NOMO-1 treated with DMSO at 0.1 percent for 48 hours (cell line): ENCODE results near the gene PLA2G4E.

Source experiments
- DNase-seq: peaks from one replicate; lab custom pipeline; 2025; ENCODE audit not compliant: unreplicated experiment; lab: John Stamatoyannopoulos, UW

Gene PLA2G4E

DNA sequence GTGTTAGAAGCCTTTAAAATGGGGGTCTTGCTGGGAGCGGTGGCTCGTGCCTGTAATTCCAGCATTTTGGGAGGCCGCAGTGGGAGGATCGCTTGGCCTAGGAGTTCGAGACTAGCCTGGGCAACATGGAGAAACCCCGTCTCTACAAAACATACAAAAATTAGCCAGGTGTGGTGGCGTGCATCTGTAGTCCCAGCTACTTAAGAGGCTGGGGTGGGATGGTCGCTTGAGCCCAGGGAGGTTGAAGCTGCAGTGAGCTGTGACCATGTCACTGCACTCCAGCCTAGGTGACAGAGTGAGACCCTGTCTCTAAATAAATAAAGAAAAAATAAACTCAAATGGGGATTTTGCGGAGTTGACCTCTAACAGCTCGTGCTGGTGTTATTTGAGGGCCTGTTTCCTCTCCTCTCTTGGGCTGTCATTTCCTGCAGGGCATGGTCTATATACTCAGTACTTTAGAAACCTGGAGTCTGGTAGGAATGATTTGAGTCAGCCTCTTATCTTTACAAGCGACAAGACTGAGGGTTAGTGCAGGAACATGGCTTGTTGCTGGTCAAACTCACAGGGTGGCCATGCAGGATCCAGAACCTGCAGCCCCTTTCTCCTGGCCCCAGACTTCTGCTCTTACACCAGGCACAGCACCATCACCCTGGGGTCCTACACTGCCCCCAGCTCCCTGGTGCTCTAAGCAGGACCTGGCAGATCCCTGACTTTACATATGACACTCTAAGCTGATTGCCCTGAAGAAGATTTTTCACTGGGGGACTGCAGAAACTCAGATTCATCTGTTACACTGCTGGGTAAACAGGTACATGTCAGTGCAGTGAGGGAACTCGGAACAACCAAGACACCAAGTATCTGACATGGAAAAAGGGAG is 63.6 kb downstream of the PLA2G4E start:
- no peak for DNase-seq

DNA sequence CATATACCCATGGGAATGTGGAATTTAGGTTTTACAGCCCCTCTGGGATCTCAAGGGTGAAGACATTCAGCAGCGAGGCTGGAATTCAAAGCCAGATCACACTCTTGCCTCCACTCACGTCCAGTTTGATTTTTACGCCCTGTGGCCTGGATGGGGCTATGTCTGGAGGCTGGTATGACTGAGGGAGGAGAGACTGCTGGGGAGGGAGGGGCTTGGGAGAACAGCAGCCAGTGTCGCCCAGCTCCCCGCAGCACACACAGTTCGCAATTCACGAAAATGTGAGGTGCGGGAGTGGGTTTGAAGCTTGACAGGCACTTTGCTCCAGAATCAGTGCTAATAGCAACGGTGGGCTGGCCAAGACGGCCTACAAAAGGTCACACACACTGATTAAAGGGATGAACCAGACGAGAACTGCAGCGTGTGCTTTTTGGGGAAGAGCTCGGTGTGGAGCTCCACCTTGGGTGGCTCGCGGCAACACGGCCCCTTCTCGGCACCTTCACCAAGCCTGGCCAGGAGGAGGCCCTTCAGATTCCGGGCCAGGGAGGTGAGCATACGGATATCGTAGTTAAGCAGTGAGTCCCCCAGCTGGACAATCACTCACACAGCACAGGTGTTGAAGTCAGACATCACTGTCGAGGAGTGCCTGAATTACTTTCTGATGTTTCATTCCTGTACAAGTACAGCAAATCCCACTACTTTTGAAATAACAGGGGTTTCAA is 64.9 kb downstream of the PLA2G4E start:
- no peak for DNase-seq

DNA sequence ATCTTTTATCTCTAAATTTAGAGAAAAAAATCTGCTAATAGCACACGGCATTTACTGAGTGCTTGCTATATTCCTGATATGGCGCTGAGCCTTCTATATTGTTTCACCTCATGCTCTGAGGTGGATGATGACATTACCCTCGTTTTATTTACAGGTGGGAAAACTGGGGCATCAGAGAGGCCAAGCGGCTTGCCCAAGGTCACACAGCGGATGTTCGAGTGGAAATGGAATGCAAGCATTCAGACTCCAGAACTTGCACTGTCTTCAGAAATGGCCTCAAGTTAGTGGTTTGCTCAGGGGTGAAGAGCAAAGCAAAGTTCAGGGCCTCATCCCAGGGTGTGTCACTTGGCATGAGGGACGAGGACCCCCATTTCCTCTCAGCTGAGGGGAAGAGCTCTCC is 65.7 kb downstream of the PLA2G4E start:
- no peak for DNase-seq

DNA sequence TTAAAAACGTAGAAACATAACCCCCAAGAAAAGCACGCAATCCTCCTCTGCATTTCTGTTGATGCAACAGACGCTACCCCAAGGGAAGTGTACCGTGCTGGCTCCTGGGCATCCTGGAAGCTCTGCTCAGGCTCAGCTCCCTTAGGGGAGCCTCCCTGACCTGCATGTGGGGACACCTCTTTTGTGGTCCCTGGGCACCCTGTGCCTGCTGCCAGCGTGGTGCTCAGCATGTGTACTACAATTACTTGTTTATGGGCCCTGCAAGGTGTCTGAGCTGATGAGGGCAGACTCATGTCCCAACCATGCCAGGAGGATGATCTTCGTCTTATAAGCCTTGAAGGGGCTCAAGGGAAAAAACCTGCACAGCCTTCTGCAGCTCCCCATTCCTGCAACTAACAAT is 66.8 kb downstream of the PLA2G4E start:
- no peak for DNase-seq

DNA sequence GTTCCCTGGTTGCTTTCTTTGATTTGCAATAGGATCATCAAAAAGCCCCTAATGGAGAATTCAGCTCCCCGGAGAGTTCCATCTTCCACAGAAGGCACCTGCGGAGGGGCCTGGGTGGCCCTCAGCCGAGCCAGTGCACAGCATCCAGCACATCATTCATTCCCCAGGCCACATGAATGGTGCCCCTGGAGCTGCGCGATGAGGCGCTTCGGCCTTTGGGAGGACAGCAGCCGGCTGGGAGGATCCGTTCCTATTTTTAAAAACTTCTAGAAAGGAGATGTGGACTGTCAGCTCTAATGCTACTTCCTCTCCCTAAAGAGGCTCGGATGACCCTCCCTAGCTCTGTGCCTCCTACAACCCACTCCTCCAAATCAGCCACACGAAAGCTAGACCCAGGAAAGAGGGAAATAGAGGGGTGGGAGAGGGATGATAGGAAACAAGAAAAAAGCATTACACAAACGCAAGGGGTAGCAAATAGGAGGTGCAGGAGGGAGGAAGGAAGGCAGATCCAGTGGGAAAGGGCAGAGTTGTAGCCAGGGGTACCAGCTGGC is 68.8 kb downstream of the PLA2G4E start:
- no peak for DNase-seq

DNA sequence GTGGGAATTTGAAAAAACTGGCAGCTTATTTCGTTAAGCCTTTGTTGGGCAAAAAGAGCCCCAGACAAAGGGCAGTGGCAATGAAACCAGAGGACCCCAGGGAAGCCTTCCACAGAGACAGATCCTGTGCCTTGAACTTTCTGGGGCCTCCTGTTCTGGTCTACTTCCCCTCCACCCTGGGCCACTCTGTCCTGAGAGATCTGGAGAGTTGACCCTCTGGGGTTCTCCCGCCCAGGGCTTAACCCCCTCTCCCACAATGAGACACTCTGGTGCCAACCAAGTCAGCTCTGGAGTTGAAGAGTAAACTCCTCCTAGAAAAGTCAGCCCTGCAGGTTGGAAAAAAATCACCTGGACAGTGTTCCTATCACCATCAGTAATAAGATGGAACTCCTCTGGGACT is 69.3 kb downstream of the PLA2G4E start:
- no peak for DNase-seq

DNA sequence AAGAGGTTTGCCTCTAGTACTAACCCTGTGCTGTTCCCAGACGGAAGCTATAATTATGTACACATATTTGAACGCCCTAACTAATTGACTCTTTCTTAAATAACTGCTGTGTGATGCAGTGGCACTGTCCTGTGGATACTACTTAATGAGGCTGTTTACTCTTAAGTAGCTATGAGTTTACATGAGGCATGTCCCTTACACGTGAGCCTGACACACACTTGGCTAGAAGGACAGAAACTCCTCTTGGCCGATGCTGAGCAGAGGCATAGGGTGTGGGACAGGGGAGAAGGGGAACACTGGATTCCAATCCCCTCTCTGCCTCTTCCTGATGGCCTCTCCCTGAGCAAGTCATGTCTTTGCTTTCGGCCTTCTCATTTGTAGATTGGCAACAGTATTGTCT is 70.4 kb downstream of the PLA2G4E start:
- DNase-seq, result no peak

DNA sequence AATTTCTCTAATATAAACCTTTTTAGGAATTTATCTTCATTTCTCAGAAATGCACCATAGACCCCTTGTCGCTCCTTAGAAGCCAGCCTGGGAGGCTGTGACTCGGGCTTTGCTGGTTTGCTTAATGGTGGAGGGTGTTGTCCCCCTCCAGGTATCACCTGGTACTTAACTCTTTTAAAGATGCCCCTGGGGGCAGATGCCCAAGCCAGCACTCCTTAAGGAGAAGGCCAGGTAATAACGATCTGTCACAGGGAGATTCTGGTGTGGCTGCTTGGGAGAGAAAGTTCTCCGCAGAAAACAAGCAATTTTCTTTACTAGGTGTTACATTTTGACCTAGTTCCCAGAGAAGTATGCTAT is 70.7 kb downstream of the PLA2G4E start:
- no peak for DNase-seq

DNA sequence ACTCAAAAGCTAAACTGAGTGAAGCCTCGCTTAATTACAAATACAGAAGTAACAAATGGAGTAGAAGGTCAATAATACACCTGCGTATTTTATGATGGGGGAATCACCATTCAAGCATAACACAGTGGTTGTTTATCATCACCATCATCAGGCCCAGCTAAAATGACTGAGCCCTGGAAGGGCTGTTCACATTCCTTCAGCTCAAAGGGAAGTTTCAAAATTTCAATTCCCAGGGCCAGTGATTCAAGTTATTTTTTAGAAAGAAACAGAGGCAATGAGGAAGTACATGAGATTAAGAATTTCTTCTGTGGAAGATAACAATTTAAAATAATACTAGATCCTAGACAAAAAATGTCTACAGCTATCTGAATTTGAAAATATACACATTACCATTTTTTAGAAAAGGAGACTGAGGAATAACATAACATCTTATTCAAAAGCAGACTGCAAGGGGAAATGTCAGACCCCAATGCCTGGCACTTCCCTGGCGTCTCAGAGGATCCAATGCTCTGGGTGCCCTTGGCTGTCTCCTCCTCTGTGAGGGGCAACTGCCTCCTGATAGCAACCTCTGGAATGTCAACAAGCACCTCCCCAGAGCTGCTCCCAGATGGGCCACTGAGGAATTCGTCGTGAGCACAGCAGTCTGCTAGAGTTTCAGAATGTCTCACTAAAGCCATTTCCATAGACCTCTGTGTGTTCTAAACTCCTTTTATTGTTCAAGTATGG is 71.3 kb downstream of the PLA2G4E start:
- no peak for DNase-seq

DNA sequence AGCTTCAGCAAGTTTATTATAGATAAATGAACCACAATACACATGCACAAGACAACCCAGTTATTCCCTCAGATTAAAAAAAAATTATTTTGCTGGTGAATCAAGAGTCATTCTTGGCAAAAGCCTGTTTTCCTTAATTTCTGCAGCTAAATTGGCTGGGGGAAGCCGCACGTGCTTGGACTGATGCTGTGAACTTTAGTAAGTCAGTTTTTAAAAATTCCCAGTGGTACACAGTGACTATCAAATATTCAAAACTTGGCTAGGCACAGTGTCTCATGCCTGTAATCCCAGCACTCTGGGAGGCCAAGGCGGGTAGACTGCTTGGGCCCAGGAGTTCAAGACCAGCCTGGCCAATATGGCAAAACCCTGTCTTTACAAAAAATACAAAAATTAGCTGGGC is 72.4 kb downstream of the PLA2G4E start:
- DNase-seq, result no peak

DNA sequence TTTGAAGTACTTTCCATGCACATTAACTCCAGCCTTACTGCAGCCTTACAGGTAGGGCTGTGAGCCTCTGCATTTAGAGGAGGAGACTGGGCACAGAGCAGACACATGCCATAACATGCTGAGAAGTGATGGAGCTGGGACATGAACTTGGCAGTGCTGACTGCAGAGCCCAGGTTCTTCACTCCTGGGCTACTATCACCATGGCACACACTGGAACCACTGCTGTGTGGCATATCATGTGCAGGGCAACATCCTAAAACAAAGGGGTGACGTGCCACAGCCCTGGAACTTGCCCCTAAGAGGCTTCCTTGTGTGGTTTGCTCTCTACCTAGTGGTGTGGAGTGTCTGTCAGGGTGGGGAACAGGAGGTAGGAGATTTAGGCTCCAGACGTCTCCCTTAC is 73.9 kb downstream of the PLA2G4E start:
- no peak for DNase-seq

DNA sequence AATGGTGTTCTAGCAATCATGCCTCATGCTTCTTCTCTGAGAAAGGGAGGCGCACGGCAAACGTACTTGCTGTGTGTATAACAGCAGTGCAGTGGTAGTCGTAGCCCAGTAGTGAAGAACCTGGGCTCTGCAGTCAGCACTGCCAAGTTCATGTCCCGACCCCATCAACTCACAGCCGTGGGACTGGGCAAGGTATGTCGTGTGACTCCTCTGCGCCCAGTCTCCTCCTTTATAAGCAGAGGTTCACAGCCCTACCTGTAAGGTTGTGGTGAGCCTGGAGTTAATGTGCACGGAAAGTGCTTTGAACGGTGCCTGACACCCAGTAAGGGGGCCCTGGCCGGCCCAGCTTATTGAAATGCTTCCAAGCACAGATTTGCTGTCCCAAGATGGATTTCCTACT is 75.1 kb downstream of the PLA2G4E start:
- no peak for DNase-seq

DNA sequence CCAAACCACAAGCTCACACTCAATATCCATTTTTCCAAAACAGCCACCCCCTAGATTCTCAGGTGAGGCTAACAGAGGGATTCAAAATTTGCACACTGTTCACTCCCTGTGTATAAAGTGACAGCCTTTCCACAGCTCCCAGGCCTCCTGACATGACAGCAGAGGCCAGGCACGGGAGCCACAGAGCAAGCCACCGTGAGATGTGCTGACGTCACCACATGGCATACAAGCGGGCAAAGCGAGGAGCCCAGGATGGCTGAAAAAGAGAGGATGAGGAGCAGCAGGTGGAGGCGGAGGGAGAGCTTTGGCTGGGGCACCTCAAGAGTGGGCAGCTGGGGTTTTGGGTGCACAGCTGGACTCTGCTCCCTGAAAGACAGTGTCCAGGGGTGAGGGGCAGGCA is 75.6 kb downstream of the PLA2G4E start:
- no peak for DNase-seq

DNA sequence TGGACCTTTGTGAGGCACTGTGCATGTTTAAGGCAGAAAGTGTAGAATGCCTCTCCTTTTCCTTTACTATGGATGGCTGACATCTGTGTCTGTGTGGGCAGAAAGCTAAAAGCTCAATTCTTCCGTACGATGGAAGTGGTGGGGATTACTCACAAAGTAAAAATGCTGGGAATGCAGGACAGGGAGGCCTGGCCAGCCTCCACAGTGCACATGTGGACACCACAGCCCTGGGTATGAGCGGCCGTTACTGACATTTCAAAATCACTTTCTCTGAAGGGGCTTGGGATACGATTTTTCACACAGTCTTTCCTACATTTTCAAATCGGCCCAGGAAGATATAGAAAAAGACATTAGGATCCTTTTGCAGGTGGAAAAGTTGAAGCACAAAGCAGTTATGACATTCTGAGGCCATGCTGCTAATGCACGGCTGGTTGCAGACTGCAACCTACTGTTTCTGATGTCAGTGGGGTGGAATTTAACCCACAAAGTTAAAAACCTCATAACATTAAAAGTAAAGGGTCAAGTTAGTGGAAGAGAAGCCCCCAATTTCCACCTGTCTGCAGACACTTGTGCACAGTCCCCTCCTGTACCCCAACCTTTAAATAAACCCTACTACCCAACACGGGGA is 76.4 kb downstream of the PLA2G4E start:
- no peak for DNase-seq

DNA sequence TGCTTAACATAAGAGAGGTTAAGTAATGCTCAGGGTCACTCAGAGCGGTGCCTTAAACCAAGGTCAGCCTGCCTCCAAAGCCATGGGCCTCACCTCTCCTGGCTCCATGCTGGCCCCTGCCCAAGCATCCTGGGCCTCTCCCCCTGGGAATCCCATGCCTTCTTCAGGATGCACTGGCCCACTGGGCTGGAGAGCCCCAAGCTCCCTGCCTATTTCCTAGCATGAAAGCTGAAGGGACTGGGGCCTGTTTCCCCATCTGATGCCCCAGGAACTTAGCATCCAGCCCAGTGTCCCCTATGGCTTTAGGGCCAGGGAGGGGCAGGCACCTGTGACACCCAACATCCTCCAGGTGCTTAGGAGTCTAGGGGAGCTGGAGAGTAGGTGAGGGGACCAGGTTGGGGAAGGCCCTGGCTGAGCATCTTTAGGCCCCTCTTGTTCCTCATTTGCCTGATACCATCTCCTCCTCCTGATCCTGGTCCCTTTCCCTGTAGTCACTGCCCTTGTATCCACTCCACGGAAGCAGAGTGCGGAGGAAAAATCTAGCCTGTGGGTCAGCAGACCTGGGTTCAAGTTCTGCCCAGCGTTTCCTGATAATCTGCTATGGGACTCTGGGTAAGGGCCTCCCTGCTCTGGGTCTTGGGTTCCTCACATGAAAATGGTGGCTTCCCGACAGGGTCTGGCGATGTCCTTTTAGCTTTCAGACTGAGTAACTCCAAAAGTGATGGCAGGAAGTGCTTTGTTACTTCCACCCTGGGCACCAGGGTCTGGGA is 77.1 kb downstream of the PLA2G4E start:
- no peak for DNase-seq

DNA sequence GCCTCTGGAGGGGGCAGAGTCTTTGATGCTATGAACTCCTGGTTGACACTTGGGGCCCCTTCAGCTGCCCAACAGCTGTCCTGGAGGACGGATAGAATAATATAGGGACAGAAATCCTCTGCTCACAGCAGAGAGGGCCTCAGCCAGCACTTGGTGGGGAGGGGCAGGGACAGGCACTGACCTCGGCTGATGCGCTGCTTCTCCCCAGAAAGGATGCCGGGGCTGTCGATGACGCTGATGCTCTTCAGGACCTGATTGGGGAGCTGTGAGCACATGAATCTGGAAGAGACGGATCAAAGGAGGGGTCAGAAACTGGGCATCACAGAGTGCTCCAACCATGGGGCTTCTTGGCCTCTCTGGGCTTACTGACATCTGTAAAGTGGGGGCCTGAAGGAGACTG is 78.0 kb downstream of the PLA2G4E start:
- DNase-seq, result no peak

DNA sequence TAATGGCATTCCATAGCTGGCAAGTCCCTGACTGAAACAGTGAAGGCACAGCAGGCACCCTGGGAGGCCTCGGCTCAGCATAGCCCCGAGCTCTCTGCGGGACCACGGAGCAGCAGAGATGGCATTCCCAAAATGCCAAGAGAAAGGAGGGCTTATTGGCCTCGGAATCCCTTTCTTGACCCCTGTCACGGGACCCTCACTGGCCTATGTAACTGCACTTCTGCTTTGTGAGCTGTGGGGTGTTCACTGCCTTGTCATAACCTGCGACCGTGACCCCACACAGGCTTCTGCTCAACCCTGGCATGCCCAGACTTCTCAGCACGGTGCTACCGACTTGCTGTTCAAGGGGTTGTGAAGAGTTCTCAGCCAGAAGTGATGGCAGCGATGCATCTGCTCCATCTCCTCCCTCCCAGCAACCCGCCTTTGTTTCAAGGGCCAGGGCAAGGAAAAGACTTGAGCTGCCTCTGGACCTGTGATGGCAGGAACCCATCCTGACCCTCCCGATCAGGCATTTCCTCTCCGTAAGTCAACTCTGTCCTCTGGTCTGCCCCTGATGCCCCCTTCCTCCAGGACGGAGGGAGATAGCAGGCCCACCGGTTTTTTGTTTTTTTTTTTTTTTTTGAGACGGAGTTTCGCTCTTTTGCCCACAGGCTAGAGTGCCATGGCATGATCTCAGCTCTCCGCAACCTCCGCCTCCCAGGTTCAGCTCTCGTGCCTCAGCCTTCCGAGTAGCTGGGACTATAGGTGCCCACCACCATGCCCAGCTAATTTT is 79.0 kb downstream of the PLA2G4E start:
- DNase-seq, result no peak

DNA sequence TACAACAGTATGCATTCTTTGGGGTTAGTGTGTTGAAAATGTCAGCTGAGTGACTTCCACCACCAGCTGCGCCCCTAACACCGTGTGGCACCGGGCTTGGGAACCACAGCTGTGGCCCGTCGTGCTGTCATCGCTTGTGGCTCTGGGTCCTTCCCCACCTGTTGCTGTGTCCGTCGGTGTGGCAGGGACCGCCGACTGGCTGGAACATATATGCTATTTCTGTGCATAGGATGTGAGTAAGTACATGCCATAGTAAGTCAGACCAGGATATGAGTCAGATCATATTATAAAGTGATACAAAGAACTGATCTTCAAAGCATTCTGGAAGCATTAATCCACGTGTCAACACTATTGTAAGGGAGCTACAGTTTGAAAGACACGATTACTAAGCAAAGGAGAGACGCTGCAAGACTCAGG is 80.4 kb downstream of the PLA2G4E start:
- DNase-seq, result no peak

DNA sequence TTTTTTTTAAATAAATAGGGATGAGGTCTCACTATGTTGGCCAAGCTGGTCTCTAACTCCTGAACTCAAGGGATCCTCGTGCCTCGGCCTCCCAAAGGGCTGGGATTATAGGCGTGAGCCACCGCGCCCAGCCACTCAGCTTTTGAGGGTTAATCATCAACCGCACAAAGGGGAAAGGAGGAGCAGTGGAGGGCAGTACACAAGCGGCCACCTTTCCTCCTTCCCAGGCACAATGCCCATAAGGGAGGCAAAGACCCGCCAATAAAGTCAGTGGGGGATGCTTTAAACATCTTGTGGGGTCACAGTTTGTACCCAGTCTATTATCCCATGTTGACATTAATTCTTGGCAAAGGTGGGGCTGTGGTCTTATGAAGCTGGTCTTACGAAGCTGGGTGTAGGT is 80.9 kb downstream of the PLA2G4E start:
- no peak for DNase-seq

DNA sequence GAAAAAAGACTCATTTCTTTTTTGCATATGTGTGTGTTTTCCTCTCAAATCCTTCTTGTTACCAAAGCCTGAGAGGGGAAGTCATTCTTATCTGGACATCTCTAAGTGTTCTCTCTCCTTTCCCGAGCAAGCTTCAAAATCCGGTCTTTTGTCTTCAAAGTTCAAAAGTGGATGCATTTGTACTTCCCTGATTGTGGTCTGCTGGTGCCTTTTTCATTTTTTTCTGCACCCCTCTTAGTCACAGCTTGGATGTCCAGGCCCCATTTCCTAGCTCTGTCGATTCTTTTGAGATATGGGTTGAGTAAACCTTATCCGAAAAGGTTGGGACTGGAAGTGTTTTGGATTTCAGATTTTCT is 83.3 kb downstream of the PLA2G4E start:
- no peak for DNase-seq
